Activated CD4-positive, alpha-beta T cell treated with anti-CD3 and anti-CD28 coated beads for 4 hours (primary cell): ENCODE data around the gene OR2T27.
"Not testable (repeated sequence)": the region's sequence is repeated elsewhere in the genome, so short reads cannot be mapped to it uniquely, and the experiment has no call there.

Experiments used
- DNase-seq, 2 donors: peaks; one replicate each; pipeline ENCODE4 v3.0.0-alpha.2; 2020

Gene OR2T27

GRCh38 chr1:248655354-248655753 lies at the start of gene OR2T27:
TSS of gene OR2T27 (minus strand) at chr1:248655528. CDS start at chr1:248650884, 4,644 bp downstream.
- DNase-seq: not testable (repeated sequence)

GRCh38 chr1:248704606-248705005 lies 49.3 kb upstream of the OR2T27 start:
- DNase-seq: no peak

- no peak for DNase-seq
These were observed 48.3 kb upstream of the OR2T27 start for GRCh38 chr1:248703674-248704073.

- no peak for DNase-seq
These were observed 47.4 kb upstream of the OR2T27 start, which contains the start of gene OR14I1 for GRCh38 chr1:248702714-248703113. TSS of gene OR14I1 (minus strand) at chr1:248702766.

- DNase-seq: no peak
These were observed 43.8 kb upstream of the OR2T27 start for GRCh38 chr1:248699099-248699498.

GRCh38 chr1:248697907-248698306 lies 42.6 kb upstream of the OR2T27 start:
- no peak for DNase-seq

GRCh38 chr1:248696774-248697173 lies 41.4 kb upstream of the OR2T27 start:
- DNase-seq: no peak

GRCh38 chr1:248696261-248696660 lies 40.9 kb upstream of the OR2T27 start:
- DNase-seq: no peak

- DNase-seq: no peak
These were observed 40.3 kb upstream of the OR2T27 start for GRCh38 chr1:248695451-248696132.

GRCh38 chr1:248691567-248692155 lies 36.3 kb upstream of the OR2T27 start:
- DNase-seq: no peak

- DNase-seq: no peak
These were observed 33.4 kb upstream of the OR2T27 start for GRCh38 chr1:248688527-248689298.

GRCh38 chr1:248686815-248687214 lies 31.5 kb upstream of the OR2T27 start:
- DNase-seq: no peak

- no peak for DNase-seq
These were observed 26.3 kb upstream of the OR2T27 start for GRCh38 chr1:248681651-248682050.

GRCh38 chr1:248670003-248670402 lies 14.7 kb upstream of the OR2T27 start:
- no peak for DNase-seq

GRCh38 chr1:248663453-248664328 lies 8.4 kb upstream of the OR2T27 start:
- not testable (repeated sequence) for DNase-seq

- DNase-seq: not testable (repeated sequence)
These were observed 1.5 kb upstream of the OR2T27 start for GRCh38 chr1:248656797-248657196.

GRCh38 chr1:248648770-248649536 lies 6.4 kb downstream of the OR2T27 start:
- not testable (repeated sequence) for DNase-seq

- not testable (repeated sequence) for DNase-seq
These were observed 10.2 kb downstream of the OR2T27 start, which contains the start of gene OR2T35 for GRCh38 chr1:248645178-248645577. TSS of gene OR2T35 (minus strand) at chr1:248645278. CDS start at chr1:248639258, 6,020 bp downstream.

- not testable (repeated sequence) for DNase-seq
These were observed 12.2 kb downstream of the OR2T27 start for GRCh38 chr1:248642971-248643651.

- not testable (repeated sequence) for DNase-seq
These were observed 13.7 kb downstream of the OR2T27 start for GRCh38 chr1:248641583-248641982.

- not testable (repeated sequence) for DNase-seq
These were observed 14.4 kb downstream of the OR2T27 start for GRCh38 chr1:248640906-248641305.
